ENCODE results near the gene DEFB116.
"Not testable (repeated sequence)": the region's sequence is repeated elsewhere in the genome, so short reads cannot be mapped to it uniquely, and the experiment has no call there.

DEFB116 gene, protein sequence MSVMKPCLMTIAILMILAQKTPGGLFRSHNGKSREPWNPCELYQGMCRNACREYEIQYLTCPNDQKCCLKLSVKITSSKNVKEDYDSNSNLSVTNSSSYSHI

DNA sequence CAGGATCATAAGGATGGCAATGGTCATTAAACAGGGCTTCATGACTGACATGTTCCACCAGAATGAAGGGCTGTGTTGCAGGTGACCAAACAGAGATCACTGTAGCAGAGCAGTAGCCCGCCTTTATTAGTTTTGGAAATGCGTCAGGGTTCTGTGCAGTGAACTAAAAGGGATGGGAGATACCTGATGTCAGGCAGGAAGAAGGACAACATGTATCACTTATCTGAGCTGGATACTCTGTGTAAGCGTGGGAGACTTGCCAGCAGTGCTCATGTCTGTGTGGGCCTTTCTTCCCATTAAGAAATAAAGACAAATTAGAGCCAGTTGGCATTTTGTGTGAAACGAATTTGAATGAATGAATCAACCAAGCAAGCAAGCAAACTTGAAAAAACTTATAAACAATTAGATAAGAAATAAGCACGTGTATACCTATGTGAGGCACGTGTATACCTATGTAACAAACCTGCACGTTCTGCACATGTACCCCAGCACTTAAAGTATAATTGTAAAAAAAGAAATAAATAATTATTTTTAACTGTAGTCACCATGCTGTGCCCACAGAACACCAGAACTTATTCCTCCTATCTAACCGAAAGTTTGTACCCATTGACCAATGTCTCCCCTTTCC, at the start of gene DEFB116:
Gene DEFB116 (minus strand): TSS at position 51 of the 628 bp plus-strand sequence. CDS start 0 bp downstream, at position 51.
- H3K9me3 ChIP-seq (ENCODE audit: severe bottlenecking), result no peaks in the 10 kb centered on the region
- TF ChIP-seq CTCF (IDR thresholded peaks at IDR 0.05; ENCODE audit: low read depth, low read length), result no peak
- no peak within 1 kb of the TSS for H3K27ac ChIP-seq
- peaks cover 14% of the 10 kb centered on the region for H3K27me3 ChIP-seq (ENCODE audit: insufficient read depth, low read depth, severe bottlenecking)
- H3K36me3 ChIP-seq, result no peaks in the 10 kb centered on the region
- no peak within 1 kb of the TSS for H3K4me3 ChIP-seq (ENCODE audit: low read depth, low read length)
- DNase-seq, result no peak

DNA sequence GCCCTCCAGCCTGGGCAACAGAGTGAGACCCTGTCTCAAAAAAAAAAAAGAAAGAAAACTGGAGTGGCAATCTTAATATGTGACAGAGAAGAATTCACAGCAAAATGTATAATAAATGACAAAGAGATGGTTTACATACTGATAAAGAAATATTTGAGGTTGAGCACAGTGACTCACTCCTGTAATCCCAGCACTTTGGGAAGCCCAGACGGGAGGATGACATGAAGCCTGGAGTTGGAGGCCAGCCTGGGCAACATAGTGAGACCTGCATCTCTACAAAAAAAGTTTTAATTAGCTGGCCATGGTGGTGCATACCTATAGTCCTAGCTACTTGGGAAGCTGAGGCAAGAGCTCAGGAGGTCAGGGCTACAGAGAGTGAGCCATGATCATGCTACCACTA, 47.6 kb upstream of the DEFB116 start:
- no peaks in the 10 kb centered on the region for H3K36me3 ChIP-seq
- H3K9me3 ChIP-seq (ENCODE audit: severe bottlenecking), result no peaks in the 10 kb centered on the region
- H3K27me3 ChIP-seq (ENCODE audit: insufficient read depth, low read depth, severe bottlenecking), result peaks cover 59% of the 10 kb centered on the region
- no peak overlapping the region for H3K27ac ChIP-seq
- H3K4me3 ChIP-seq (ENCODE audit: low read depth, low read length), result no peak overlapping the region
- DNase-seq, result no peak
- no peak for TF ChIP-seq CTCF (IDR thresholded peaks at IDR 0.05; ENCODE audit: low read depth, low read length)

DNA sequence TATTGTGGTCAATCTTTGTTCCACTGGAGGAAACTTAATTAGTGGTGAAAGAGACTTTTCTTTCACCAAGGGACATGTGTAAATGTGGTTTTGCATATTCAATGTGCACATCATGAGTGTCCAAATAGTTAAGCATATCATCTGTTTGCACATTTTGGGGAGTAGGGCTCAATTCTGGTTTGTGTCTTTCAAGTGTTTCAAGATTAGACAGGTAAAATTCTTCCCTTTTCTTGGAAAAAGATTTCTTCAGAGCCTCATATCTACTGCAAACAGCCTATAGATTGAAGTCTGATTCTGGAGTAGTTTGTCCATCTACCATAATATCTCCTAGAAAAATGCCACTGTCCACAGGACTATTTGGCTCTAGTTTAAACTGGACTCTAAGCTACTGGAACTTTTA, 33.1 kb upstream of the DEFB116 start:
- peaks cover 57% of the 10 kb centered on the region for H3K27me3 ChIP-seq (ENCODE audit: insufficient read depth, low read depth, severe bottlenecking)
- H3K36me3 ChIP-seq, result no peaks in the 10 kb centered on the region
- TF ChIP-seq CTCF (IDR thresholded peaks at IDR 0.05; ENCODE audit: low read depth, low read length), result no peak

GRCh38 chr20:31330893-31331292, 22.5 kb upstream of the DEFB116 start:
- Histone ChIP-seq H3K27ac (no peak overlapping the region), H3K27me3 (ENCODE audit: insufficient read depth, low read depth, severe bottlenecking) (peaks cover 54% of the 10 kb centered on the region), H3K9me3 (ENCODE audit: severe bottlenecking) (peaks cover 5% of the 10 kb centered on the region), H3K36me3 (no peaks in the 10 kb centered on the region), H3K4me3 (ENCODE audit: low read depth, low read length) (no peak overlapping the region)
- no peak for TF ChIP-seq CTCF (IDR thresholded peaks at IDR 0.05; ENCODE audit: low read depth, low read length)
- DNase-seq, result no peak

More for the DNA sequence above, 33.1 kb upstream of the DEFB116 start:
- DNase-seq, result no peak
- H3K9me3 ChIP-seq (ENCODE audit: severe bottlenecking), result no peaks in the 10 kb centered on the region
- no peak overlapping the region for H3K27ac ChIP-seq
- H3K4me3 ChIP-seq (ENCODE audit: low read depth, low read length), result no peak overlapping the region

GRCh38 chr20:31322504-31322903, 14.1 kb upstream of the DEFB116 start:
- no peak overlapping the region for H3K27ac ChIP-seq
- TF ChIP-seq CTCF (IDR thresholded peaks at IDR 0.05; ENCODE audit: low read depth, low read length), result no peak
- H3K4me3 ChIP-seq (ENCODE audit: low read depth, low read length), result no peak overlapping the region
- no peaks in the 10 kb centered on the region for H3K36me3 ChIP-seq
- no peak for DNase-seq
- peaks cover 40% of the 10 kb centered on the region for H3K27me3 ChIP-seq (ENCODE audit: insufficient read depth, low read depth, severe bottlenecking)
- H3K9me3 ChIP-seq (ENCODE audit: severe bottlenecking), result peaks cover 4% of the 10 kb centered on the region

- H3K36me3 ChIP-seq; H3K27ac ChIP-seq; DNase-seq; H3K4me3 ChIP-seq (ENCODE audit: low read depth, low read length); H3K9me3 ChIP-seq (ENCODE audit: severe bottlenecking): not testable (repeated sequence)
- peaks cover 17% of the 10 kb centered on the region for H3K27me3 ChIP-seq (ENCODE audit: insufficient read depth, low read depth, severe bottlenecking)
Measured at GRCh38 chr20:31284964-31285363, 23.4 kb downstream of the DEFB116 start.

Data from WERI-Rb-1 (cell line).